CD8-positive, alpha-beta memory T cell (primary cell): ENCODE measurements around the gene PLS1. TPM values are rescaled to one million over a fixed set of nuclear protein-coding genes. Genes with fewer than 3 reads are reported as not detected.

Source experiments
- CTCF ChIA-PET: fragments of 350-600 bp; sonication (Branson Sonifier 250); formaldehyde crosslinking; loops from one replicate; lab custom pipeline; 2021; ENCODE audit warnings: antibody characterized with exemption; lab: Charles Lee
- POLR2A ChIA-PET: fragments of 350-600 bp; sonication (Branson Sonifier 250); formaldehyde crosslinking; loops from one replicate; lab custom pipeline; 2021; ENCODE audit warnings: antibody characterized with exemption; lab: Charles Lee
- DNase-seq, 5 donors: peaks; one replicate each; pipeline versions ENCODE4 v3.0.0 to v3.0.0-alpha.2; 2020 to 2022; ENCODE audit warnings: mixed read lengths in 1 of 5
- H3K27ac ChIP-seq: one replicate; pipeline ENCODE4 v1.7.0; 2013; ENCODE audit warnings: low read depth, mild to moderate bottlenecking, low read length, moderate library complexity
- H3K27me3 ChIP-seq: 2 replicates; pipeline ENCODE4 v1.7.0; 2013; ENCODE audit warnings: low read length, mild to moderate bottlenecking; ENCODE audit not compliant: insufficient read depth, poor library complexity, severe bottlenecking
- H3K36me3 ChIP-seq: 2 replicates; pipeline ENCODE4 v1.7.0; 2013; ENCODE audit warnings: mild to moderate bottlenecking, low read length, moderate library complexity; ENCODE audit not compliant: insufficient read depth
- H3K4me1 ChIP-seq: 2 replicates; pipeline ENCODE4 v1.7.0; 2013; ENCODE audit warnings: mild to moderate bottlenecking, low read length, moderate library complexity; ENCODE audit not compliant: insufficient read depth
- H3K4me3 ChIP-seq: 2 replicates; pipeline ENCODE4 v1.7.0; 2013; ENCODE audit warnings: mild to moderate bottlenecking, low read length
- H3K9me3 ChIP-seq: 2 replicates; pipeline ENCODE4 v1.7.0; 2013; ENCODE audit warnings: mild to moderate bottlenecking, low read length
- H3K27ac Mint-ChIP-seq, 8 donors: one replicate each; pipeline ENCODE4 v1.8.0; 2020 to 2021; ENCODE audit warnings: mixed read lengths in 8 of 8, mild to moderate bottlenecking in 6 of 8, inconsistent platforms in 3 of 8, moderate library complexity in 3 of 8
- H3K27me3 Mint-ChIP-seq, 2 donors: one replicate each; pipeline ENCODE4 v1.8.0; 2020 to 2021; ENCODE audit warnings: mixed read lengths in 2 of 2, mild to moderate bottlenecking in 1 of 2, moderate library complexity in 1 of 2
- H3K36me3 Mint-ChIP-seq, 3 donors: one replicate each; pipeline ENCODE4 v1.8.0; 2020 to 2021; ENCODE audit warnings: mixed read lengths in 3 of 3, inconsistent platforms in 1 of 3, mild to moderate bottlenecking in 1 of 3
- H3K4me1 Mint-ChIP-seq, 3 donors: one replicate each; pipeline ENCODE4 v1.8.0; 2020 to 2021; ENCODE audit warnings: mixed read lengths in 3 of 3, inconsistent platforms in 1 of 3, mild to moderate bottlenecking in 1 of 3
- H3K4me3 Mint-ChIP-seq, 7 donors: one replicate each; pipeline ENCODE4 v1.8.0; 2020 to 2021; ENCODE audit warnings: mixed read lengths in 7 of 7, mild to moderate bottlenecking in 6 of 7, moderate library complexity in 4 of 7, inconsistent platforms in 2 of 7
- H3K9me3 Mint-ChIP-seq, 5 donors: one replicate each; pipeline ENCODE4 v1.8.0; 2020 to 2022; ENCODE audit warnings: mixed read lengths in 5 of 5, mild to moderate bottlenecking in 3 of 5, moderate library complexity in 2 of 5, inconsistent platforms in 1 of 5
- polyA plus RNA-seq: library from polyadenylated mRNA; unstranded; fragments of 300-500 nt; fragmentation: Illumina TruSeq; gene quantifications from one replicate; pipeline ENCODE4 v1.2.3, GENCODE V29; 2021
- total RNA-seq, 2 experiments: library from RNA; stranded (reverse); gene quantifications; one replicate each; pipeline ENCODE4 v1.2.3, GENCODE V29; 2021

Gene PLS1
- total and polyA plus RNA-seq, 3 experiments from 2014 or later, result 3.7 to 4.1 (median 4.0) TPM

GRCh38 chr3:142716102-142716501 is 119.9 kb downstream of the PLS1 start:
- Histone ChIP-seq H3K4me1 (no peaks in the 10 kb centered on the region), H3K27me3 (no peaks in the 10 kb centered on the region), H3K4me3 (no peak overlapping the region), H3K27ac (no peak overlapping the region), H3K36me3 (no peaks in the 10 kb centered on the region), H3K9me3 (no peaks in the 10 kb centered on the region)
- CTCF ChIA-PET, result interaction anchor here (1.1 kb wide), 1 partner anchor 9 kb away, joined by 3 read pairs; no protein-coding TSS in a partner anchor
- no peak for DNase-seq
- Mint-ChIP-seq H3K4me1 (no peaks in the 10 kb centered on the region), H3K9me3 (no peaks in the 10 kb centered on the region), H3K27me3 (peaks cover 16 to 52% of the 10 kb centered on the region in 2 donors), H3K36me3 (peaks cover 0 to 16% (median 0%) of the 10 kb centered on the region in 3 donors), H3K4me3 (no peak overlapping the region), H3K27ac (no peak overlapping the region)
- POLR2A ChIA-PET, result no interaction called here

GRCh38 chr3:142723665-142723967 is 127.4 kb downstream of the PLS1 start:
- Mint-ChIP-seq H3K9me3 (peaks cover 0 to 4% (median 0%) of the 10 kb centered on the region in 5 donors), H3K27me3 (peaks cover 13 to 29% of the 10 kb centered on the region in 2 donors), H3K36me3 (peaks cover 0 to 3% (median 3%) of the 10 kb centered on the region in 3 donors), H3K4me1 (peaks cover 7 to 26% (median 13%) of the 10 kb centered on the region in 3 donors), H3K27ac (peak overlapping the region in 4 of 8 donors; percentile 19 to 92 (median 40)), H3K4me3 (peak overlapping the region; percentile 83 to 94 (median 84))
- Histone ChIP-seq H3K9me3 (no peaks in the 10 kb centered on the region), H3K4me1 (no peaks in the 10 kb centered on the region), H3K27me3 (no peaks in the 10 kb centered on the region), H3K4me3 (no peak overlapping the region), H3K36me3 (no peaks in the 10 kb centered on the region), H3K27ac (no peak overlapping the region)
- ChIA-PET POLR2A (interaction anchor here (0.5 to 1.7 kb wide), 4 partner anchors 32 to 1248 kb away, joined by 3 to 6 read pairs (median 4); partner anchors contain the start of genes ATR, DIPK2A and U2SURP), CTCF (no interaction called here)
- DNase-seq, result peak in 2 of 5 donors; percentile 79 to 87

GRCh38 chr3:142723968-142724681 is 127.9 kb downstream of the PLS1 start, which contains the start of gene TRPC1:
Gene TRPC1, plus strand, starts transcription at chr3:142724034. Its CDS starts 526 bp downstream, at chr3:142724560.
- Mint-ChIP-seq H3K9me3 (peaks cover 0 to 4% (median 0%) of the 10 kb centered on the region in 5 donors), H3K27me3 (peaks cover 13 to 24% of the 10 kb centered on the region in 2 donors), H3K4me3 (peak within 1 kb of the TSS; percentile 83 to 94 (median 84)), H3K36me3 (peaks cover 0 to 3% (median 3%) of the 10 kb centered on the region in 3 donors), H3K27ac (peak within 1 kb of the TSS; percentile 74 to 97 (median 90)), H3K4me1 (peaks cover 7 to 26% (median 13%) of the 10 kb centered on the region in 3 donors)
- no peaks in the 10 kb centered on the region for H3K27me3 ChIP-seq
- no peaks in the 10 kb centered on the region for H3K36me3 ChIP-seq
- peak in 4 of 5 donors; percentile 61 to 73 (median 68) for DNase-seq
- peak within 1 kb of the TSS; percentile 72 for H3K4me3 ChIP-seq
- ChIA-PET CTCF (interaction anchor here (1.0 kb wide), 1 partner anchor 277 kb away, joined by 3 read pairs; the partner anchor contains the start of gene U2SURP), POLR2A (interaction anchor here (0.5 to 1.7 kb wide), 4 partner anchors 32 to 1247 kb away, joined by 3 to 6 read pairs (median 4); partner anchors contain the start of genes ATR, DIPK2A and U2SURP)
- H3K4me1 ChIP-seq, result no peaks in the 10 kb centered on the region
- no peaks in the 10 kb centered on the region for H3K9me3 ChIP-seq
- H3K27ac ChIP-seq, result peak within 1 kb of the TSS; percentile 63

GRCh38 chr3:142724682-142725356 is 128.6 kb downstream of the PLS1 start:
- peaks cover 0 to 3% (median 0%) of the 10 kb centered on the region in 3 donors for H3K36me3 Mint-ChIP-seq
- H3K4me1 Mint-ChIP-seq, result peaks cover 7 to 26% (median 13%) of the 10 kb centered on the region in 3 donors
- ChIA-PET POLR2A (interaction anchor here (1.5 to 1.7 kb wide), 2 partner anchors 146 to 1247 kb away, joined by 4 read pairs; partner anchors contain the start of genes ATR and DIPK2A), CTCF (interaction anchor here (1.0 kb wide), 1 partner anchor 276 kb away, joined by 3 read pairs; the partner anchor contains the start of gene U2SURP)
- H3K27ac ChIP-seq, result peak overlapping the region; percentile 63
- H3K4me3 Mint-ChIP-seq, result peak overlapping the region; percentile 83 to 94 (median 84)
- DNase-seq, result peak in 2 of 5 donors; percentile 30 to 50
- H3K9me3 Mint-ChIP-seq, result peaks cover 0 to 4% (median 0%) of the 10 kb centered on the region in 5 donors
- H3K4me3 ChIP-seq, result peak overlapping the region; percentile 72
- peaks cover 9 to 17% of the 10 kb centered on the region in 2 donors for H3K27me3 Mint-ChIP-seq
- H3K36me3 ChIP-seq, result no peaks in the 10 kb centered on the region
- H3K4me1 ChIP-seq, result no peaks in the 10 kb centered on the region
- H3K27me3 ChIP-seq, result no peaks in the 10 kb centered on the region
- H3K9me3 ChIP-seq, result no peaks in the 10 kb centered on the region
- H3K27ac Mint-ChIP-seq, result peak overlapping the region; percentile 71 to 97 (median 80)

GRCh38 chr3:142725357-142725739 is 129.2 kb downstream of the PLS1 start:
- no peaks in the 10 kb centered on the region for H3K36me3 ChIP-seq
- Mint-ChIP-seq H3K36me3 (peaks cover 0 to 3% (median 0%) of the 10 kb centered on the region in 3 donors), H3K4me3 (peak overlapping the region; percentile 83 to 94 (median 84)), H3K27me3 (peaks cover 9 to 15% of the 10 kb centered on the region in 2 donors), H3K4me1 (peaks cover 7 to 26% (median 13%) of the 10 kb centered on the region in 3 donors), H3K27ac (peak overlapping the region in 5 of 8 donors; percentile 71 to 89 (median 75)), H3K9me3 (peaks cover 0 to 4% (median 0%) of the 10 kb centered on the region in 5 donors)
- H3K27ac ChIP-seq, result no peak overlapping the region
- DNase-seq, result no peak
- no peaks in the 10 kb centered on the region for H3K9me3 ChIP-seq
- CTCF ChIA-PET, result no interaction called here
- H3K27me3 ChIP-seq, result no peaks in the 10 kb centered on the region
- no peaks in the 10 kb centered on the region for H3K4me1 ChIP-seq
- H3K4me3 ChIP-seq, result no peak overlapping the region
- POLR2A ChIA-PET, result no interaction called here

- peaks cover 0 to 4% (median 0%) of the 10 kb centered on the region in 5 donors for H3K9me3 Mint-ChIP-seq
- no peaks in the 10 kb centered on the region for H3K4me1 ChIP-seq
- no peak overlapping the region for H3K27ac Mint-ChIP-seq
- peaks cover 9 to 12% of the 10 kb centered on the region in 2 donors for H3K27me3 Mint-ChIP-seq
- H3K27ac ChIP-seq, result no peak overlapping the region
- H3K9me3 ChIP-seq, result no peaks in the 10 kb centered on the region
- ChIA-PET CTCF (no interaction called here), POLR2A (no interaction called here)
- H3K36me3 Mint-ChIP-seq, result peaks cover 0 to 3% (median 0%) of the 10 kb centered on the region in 3 donors
- DNase-seq, result no peak
- H3K4me1 Mint-ChIP-seq, result peaks cover 7 to 26% (median 13%) of the 10 kb centered on the region in 3 donors
- H3K4me3 ChIP-seq, result no peak overlapping the region
- H3K4me3 Mint-ChIP-seq, result peak overlapping the region in 1 of 7 donors; percentile 83
- H3K36me3 ChIP-seq, result no peaks in the 10 kb centered on the region
- no peaks in the 10 kb centered on the region for H3K27me3 ChIP-seq
Measured at GRCh38 chr3:142726017-142726416, 129.8 kb downstream of the PLS1 start.

GRCh38 chr3:142732066-142732465 is 135.9 kb downstream of the PLS1 start:
- Histone ChIP-seq H3K4me1 (no peaks in the 10 kb centered on the region), H3K27ac (no peak overlapping the region), H3K4me3 (no peak overlapping the region), H3K27me3 (no peaks in the 10 kb centered on the region), H3K36me3 (no peaks in the 10 kb centered on the region), H3K9me3 (no peaks in the 10 kb centered on the region)
- no peaks in the 10 kb centered on the region for H3K36me3 Mint-ChIP-seq
- H3K27me3 Mint-ChIP-seq, result peaks cover 0 to 2% of the 10 kb centered on the region in 2 donors
- POLR2A ChIA-PET, result no interaction called here
- no peak overlapping the region for H3K27ac Mint-ChIP-seq
- no peaks in the 10 kb centered on the region for H3K9me3 Mint-ChIP-seq
- no peaks in the 10 kb centered on the region for H3K4me1 Mint-ChIP-seq
- no peak for DNase-seq
- CTCF ChIA-PET, result no interaction called here
- H3K4me3 Mint-ChIP-seq, result no peak overlapping the region
